MV-4-11 (cell line): Measurements from ENCODE around the gene CEP95.
A peak's percentile ranks its signal among the peaks of the same experiment; 100 is the strongest.

Experiments
- DNase-seq: peaks from one replicate; lab custom pipeline; 2025; lab: John Stamatoyannopoulos, UW

CEP95 gene

GRCh38 chr17:64520359-64520758, 13.6 kb downstream of the CEP95 start:
- DNase-seq = peak; percentile 81

GRCh38 chr17:64527914-64528313, 21.1 kb downstream of the CEP95 start:
- no peak for DNase-seq

GRCh38 chr17:64529221-64529620, 22.4 kb downstream of the CEP95 start:
- DNase-seq = no peak

- no peak for DNase-seq
Measured at GRCh38 chr17:64531955-64532371, 25.2 kb downstream of the CEP95 start.

GRCh38 chr17:64532409-64532808, 25.6 kb downstream of the CEP95 start:
- DNase-seq = no peak

GRCh38 chr17:64533784-64534183, 27.0 kb downstream of the CEP95 start:
- DNase-seq = no peak

- peak; percentile 39 for DNase-seq
Measured at GRCh38 chr17:64534187-64534586, 27.4 kb downstream of the CEP95 start.

- DNase-seq = no peak
Measured at GRCh38 chr17:64535357-64535756, 28.6 kb downstream of the CEP95 start.

GRCh38 chr17:64536913-64537312, 30.1 kb downstream of the CEP95 start:
- DNase-seq = no peak

GRCh38 chr17:64537488-64537887, 30.7 kb downstream of the CEP95 start:
- DNase-seq = no peak

GRCh38 chr17:64538508-64539130, 31.8 kb downstream of the CEP95 start:
- no peak for DNase-seq

- DNase-seq = no peak
Measured at GRCh38 chr17:64540118-64540776, 33.5 kb downstream of the CEP95 start.

GRCh38 chr17:64544742-64545141, 38.0 kb downstream of the CEP95 start:
- DNase-seq = no peak

GRCh38 chr17:64546716-64547115, 39.9 kb downstream of the CEP95 start:
- no peak for DNase-seq

- no peak for DNase-seq
Measured at GRCh38 chr17:64547319-64547718, 40.5 kb downstream of the CEP95 start.

- no peak for DNase-seq
Measured at GRCh38 chr17:64551461-64551860, 44.7 kb downstream of the CEP95 start.

GRCh38 chr17:64554028-64554637, 47.4 kb downstream of the CEP95 start:
- DNase-seq = peak; percentile 48

- DNase-seq = no peak
Measured at GRCh38 chr17:64555281-64555680, 48.5 kb downstream of the CEP95 start.

GRCh38 chr17:64564098-64564497, 57.3 kb downstream of the CEP95 start:
- DNase-seq = no peak

- DNase-seq = no peak
Measured at GRCh38 chr17:64565563-64565962, 58.8 kb downstream of the CEP95 start.

- DNase-seq = no peak
Measured at GRCh38 chr17:64571746-64572145, 65.0 kb downstream of the CEP95 start.

- DNase-seq = no peak
Measured at GRCh38 chr17:64572682-64573154, 65.9 kb downstream of the CEP95 start.

- DNase-seq = no peak
Measured at GRCh38 chr17:64573214-64573613, 66.4 kb downstream of the CEP95 start.
